HG03045 (cell line): ENCODE data around the gene TRPM3.
"Not testable (repeated sequence)": the region's sequence is repeated elsewhere in the genome, so short reads cannot be mapped to it uniquely, and the experiment has no call there.

Source experiments
- ATAC-seq: cut with Tn5 transposase; IDR thresholded peaks from one replicate; pipeline ENCODE4 v1.9.1; 2021; ENCODE audit warnings: mild to moderate bottlenecking, moderate library complexity; ENCODE audit not compliant: unreplicated experiment

TRPM3 gene

GRCh38 chr9:70677055-70677735 lies 444.2 kb downstream of the TRPM3 start:
- no peak for ATAC-seq

DNA sequence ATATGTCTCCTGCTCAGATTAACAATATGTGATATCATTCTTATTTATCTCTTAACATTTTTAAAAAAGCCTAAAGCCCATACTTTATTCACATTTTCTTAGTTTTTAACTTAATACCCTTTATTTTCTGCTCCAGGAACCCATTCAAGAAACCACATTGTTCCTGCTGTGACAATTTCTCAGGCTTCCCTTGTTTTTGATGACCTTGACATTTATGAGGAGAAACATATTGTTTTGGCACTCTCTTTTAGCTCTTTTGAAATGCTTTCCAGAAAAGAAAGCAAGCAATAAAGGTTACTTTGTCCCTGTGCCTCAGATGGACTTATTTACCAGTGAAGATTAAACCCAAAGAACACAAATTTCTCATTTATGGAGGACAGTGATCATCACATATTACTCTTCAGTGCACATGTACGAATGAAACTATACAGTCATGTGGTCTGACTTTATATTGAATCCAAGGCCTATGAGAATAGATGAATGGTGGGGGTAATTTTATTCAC lies 445.5 kb downstream of the TRPM3 start:
- no peak for ATAC-seq

- ATAC-seq, result no peak
Observed at GRCh38 chr9:70673844-70674243, 447.6 kb downstream of the TRPM3 start.

DNA sequence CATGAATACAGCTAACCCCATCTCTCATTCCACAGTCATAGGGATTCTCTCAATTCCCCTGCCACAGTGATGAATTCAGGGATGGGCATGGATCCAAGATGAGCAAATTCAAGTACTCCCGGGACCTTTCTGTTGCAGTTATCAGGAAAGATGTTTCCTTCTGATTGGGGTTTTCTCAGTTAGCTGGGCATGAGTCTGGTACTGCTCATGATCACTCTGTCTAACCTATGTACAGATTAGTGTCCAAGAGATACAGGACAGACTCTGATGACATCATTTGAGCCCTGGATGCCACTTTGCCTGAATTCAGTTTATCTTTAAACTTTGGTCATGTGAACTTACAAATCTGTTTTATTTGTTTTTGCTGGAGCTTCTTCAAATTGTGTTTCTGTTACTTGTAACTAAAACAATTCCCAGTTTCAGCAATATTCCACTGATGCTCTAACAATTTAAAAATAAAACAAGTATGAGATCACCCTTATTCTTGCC lies 449.2 kb downstream of the TRPM3 start:
- ATAC-seq, result no peak

DNA sequence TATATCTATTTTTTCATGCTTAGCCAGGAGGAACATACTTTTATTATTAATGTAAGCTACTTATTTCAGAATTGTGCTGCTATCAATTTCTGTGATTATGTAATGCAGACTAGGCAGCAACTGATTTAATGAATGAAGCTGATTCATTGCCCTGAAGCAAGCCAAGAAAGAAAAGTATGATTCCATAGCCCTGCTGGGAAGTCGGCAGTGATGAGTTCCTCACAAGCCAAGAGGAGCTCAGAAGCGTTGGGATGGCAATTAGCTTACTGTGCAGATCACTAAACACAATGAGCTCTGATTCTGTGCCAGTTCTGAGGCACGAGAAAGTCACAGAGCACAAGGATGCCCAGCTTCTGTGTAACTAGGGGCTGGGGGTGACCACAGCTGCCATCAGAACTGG lies 452.7 kb downstream of the TRPM3 start:
- no peak for ATAC-seq

GRCh38 chr9:70658765-70659164 lies 462.7 kb downstream of the TRPM3 start:
- no peak for ATAC-seq

DNA sequence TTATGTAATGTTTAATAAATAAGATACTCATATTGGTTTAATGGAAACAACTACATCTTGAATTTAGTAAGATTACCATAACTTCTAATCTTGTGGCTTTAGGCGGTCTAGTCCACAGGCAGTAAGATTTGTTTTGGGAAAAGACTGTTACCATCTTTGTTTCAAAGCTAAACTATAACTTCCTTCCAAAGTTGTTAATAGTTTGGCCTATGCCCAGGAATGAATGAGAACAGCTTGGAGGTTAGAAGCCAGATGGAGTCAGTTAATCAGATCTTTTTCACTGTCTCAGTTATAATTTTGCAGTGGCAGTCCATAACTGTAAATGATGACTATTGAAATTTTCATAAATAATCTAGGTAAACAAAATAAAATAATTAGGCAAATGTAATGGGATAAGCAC lies 465.1 kb downstream of the TRPM3 start:
- ATAC-seq, result no peak

DNA sequence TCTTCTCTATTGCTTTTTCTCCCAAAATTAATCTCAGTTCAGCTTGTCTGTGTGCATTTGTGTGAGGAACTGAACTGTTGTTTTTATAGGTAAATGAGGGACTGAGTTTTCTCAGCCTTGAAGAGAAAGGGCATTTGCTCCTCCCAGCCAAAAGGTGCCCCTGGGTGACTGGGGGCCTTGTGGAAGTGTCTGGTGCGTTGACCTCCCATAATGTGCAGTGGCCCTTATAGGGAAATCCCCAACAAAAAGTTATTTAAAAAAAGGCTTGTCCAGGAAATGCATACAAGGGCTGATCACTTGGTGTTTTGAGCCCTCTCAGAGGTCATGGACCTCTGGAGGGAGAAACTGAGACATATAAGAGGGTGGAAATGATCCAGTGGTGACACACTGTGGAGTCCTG lies 467.3 kb downstream of the TRPM3 start:
- ATAC-seq, result no peak

GRCh38 chr9:70644627-70645026 lies 476.8 kb downstream of the TRPM3 start:
- not testable (repeated sequence) for ATAC-seq

GRCh38 chr9:70642341-70642740 lies 479.1 kb downstream of the TRPM3 start:
- ATAC-seq, result no peak

- no peak for ATAC-seq
Observed at GRCh38 chr9:70641631-70642030, 479.8 kb downstream of the TRPM3 start.

GRCh38 chr9:70641031-70641430 lies 480.4 kb downstream of the TRPM3 start:
- no peak for ATAC-seq

- ATAC-seq, result no peak
Observed at GRCh38 chr9:70639853-70640814, 481.3 kb downstream of the TRPM3 start.

GRCh38 chr9:70635790-70636189 lies 485.6 kb downstream of the TRPM3 start:
- no peak for ATAC-seq

- ATAC-seq, result no peak
Observed at GRCh38 chr9:70634696-70635095, 486.7 kb downstream of the TRPM3 start.

DNA sequence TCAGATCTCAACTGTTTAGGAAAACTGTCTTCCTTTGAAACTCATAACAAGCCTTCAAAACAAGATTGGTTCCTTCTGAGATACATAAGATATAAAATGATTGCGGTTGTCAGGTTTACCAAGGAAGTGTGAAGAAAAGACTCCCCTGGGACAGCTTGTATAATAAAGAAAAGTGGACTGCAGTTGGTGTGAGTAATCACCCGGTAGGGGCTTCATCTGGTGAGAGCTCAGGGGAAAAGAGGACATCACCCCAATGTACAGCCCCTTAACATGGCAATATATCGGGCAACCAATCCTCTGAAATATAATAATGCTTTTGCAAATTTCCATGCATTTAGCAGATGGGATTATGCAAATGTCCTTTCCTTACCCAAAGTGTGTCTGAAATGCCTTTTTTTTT lies 490.4 kb downstream of the TRPM3 start:
- no peak for ATAC-seq

DNA sequence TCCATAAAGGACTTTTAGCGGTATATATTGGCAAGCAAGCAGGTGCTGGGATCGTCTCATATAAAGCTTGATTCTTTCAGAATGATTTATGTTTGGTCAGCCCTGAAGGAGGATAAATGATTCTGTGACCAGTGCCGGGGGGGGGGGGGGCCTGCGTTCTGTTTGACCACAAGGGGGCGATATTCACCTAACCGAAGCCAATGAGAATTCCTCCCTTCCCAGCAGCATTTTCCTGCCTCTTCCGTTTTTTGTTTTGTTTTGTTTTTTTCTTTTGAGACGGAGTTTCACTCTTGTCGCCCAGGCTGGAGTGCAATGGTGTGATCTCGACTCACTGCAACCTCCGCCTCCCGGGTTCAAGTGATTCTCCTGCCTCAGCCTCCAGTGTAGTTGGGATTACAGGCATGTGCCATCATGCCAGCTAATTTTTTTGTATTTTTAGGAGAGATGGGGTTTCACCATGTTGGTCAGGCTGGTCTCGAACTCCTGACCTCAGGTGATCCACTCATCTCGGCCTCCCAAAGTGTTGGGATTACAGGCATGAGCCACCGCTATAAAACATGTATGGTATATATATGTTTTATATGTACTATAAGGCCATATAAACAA lies 492.2 kb downstream of the TRPM3 start:
- not testable (repeated sequence) for ATAC-seq

DNA sequence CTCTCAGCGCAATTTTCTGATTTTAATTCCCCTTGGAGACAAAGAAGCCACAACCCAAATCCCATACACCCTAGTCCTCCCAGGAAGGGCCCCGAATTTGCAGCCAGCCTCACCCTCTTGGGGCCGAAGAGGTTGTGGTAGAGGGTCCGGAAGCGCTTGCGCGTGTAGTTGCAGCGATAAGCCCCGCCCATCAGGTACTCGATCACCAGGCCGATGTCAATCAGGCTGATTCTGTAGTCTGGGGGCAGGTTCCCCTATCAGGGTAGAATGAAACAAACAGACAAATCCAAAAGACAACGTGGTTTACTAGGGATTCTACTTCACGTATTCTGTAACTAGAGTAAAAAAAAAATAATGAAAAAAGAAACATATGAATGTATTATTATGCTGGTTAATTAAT lies 496.3 kb downstream of the TRPM3 start:
- ATAC-seq, result no peak

- ATAC-seq, result no peak
Observed at GRCh38 chr9:70618784-70619183, 502.6 kb downstream of the TRPM3 start.

GRCh38 chr9:70617033-70617828 lies 504.2 kb downstream of the TRPM3 start:
- no peak for ATAC-seq
